Stimulated activated CD4-positive, alpha-beta T cell treated with anti-CD3 and anti-CD28 coated beads, TNF-alpha, amount 100 ng/mL, for 48 hours (primary cell): ENCODE results near the gene ASIC5.
"Not testable (repeated sequence)": the region's sequence is repeated elsewhere in the genome, so short reads cannot be mapped to it uniquely, and the experiment has no call there.

Source experiments
- DNase-seq, 3 donors: peaks; one replicate each; pipeline ENCODE4 v3.0.0-alpha.2; 2020; ENCODE audit warnings: low read depth in 3 of 3

Gene ASIC5, protein sequence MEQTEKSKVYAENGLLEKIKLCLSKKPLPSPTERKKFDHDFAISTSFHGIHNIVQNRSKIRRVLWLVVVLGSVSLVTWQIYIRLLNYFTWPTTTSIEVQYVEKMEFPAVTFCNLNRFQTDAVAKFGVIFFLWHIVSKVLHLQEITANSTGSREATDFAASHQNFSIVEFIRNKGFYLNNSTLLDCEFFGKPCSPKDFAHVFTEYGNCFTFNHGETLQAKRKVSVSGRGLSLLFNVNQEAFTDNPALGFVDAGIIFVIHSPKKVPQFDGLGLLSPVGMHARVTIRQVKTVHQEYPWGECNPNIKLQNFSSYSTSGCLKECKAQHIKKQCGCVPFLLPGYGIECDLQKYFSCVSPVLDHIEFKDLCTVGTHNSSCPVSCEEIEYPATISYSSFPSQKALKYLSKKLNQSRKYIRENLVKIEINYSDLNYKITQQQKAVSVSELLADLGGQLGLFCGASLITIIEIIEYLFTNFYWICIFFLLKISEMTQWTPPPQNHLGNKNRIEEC

DNA sequence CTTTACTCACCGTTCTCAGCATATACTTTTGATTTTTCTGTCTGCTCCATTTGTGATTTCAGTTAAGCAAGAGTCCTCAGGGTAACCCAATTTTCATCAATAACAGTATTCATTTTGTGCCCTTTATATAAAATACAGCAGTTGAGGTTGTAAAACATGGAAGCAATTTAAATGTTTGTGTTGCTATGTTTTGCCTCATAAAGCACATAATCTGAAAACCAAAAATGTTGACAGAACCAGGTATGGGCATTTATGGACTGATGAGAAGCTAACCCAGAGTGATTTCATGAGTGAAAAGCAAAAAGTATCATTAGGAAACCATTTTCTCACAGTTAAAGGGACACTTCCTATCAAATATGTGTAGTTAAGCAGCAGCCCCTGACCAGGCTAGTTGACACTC, at the start of gene ASIC5:
Gene ASIC5 (minus strand): TSS at position 101 of the 400 bp plus-strand sequence. CDS start 51 bp downstream, at position 50.
- DNase-seq, result no peak

DNA sequence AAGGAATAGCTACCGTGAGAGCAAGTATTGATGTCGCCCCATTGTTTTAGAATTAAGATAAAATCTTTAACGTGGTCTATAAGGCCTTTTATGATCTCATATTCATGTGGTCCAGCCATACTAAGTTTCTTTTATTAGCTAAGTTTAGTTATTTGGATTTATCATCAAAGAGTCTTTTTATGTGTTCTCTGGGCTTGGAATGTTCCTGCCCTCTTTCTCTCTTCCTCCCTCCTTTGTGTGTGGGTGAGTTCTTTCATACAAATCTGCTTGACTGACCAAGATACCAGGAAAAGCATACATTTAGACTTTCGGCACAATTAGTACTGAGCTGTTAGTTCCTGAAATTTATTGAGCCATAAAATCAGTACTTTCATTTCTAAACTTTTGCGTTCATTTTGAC, 48.7 kb upstream of the ASIC5 start:
- DNase-seq, result no peak

DNA sequence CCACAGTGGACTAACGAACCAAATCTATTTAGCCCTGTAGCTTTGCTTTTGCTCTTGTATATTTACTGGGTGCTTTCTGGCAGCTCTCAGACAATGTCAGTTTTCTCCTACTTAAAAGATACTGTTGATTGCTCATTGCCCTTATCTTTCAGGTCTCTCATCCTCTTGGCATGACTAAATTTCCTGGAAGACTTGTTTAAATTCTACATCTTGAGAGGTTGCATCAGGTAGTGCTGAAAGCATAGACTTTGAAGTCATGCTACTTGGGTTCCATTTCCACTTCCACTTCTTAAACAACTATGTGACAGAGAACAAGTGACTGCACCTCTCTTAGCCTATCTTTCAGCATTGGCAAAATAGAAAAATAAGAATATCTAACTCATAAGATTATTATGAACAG, 45.8 kb upstream of the ASIC5 start:
- DNase-seq, result no peak

DNA sequence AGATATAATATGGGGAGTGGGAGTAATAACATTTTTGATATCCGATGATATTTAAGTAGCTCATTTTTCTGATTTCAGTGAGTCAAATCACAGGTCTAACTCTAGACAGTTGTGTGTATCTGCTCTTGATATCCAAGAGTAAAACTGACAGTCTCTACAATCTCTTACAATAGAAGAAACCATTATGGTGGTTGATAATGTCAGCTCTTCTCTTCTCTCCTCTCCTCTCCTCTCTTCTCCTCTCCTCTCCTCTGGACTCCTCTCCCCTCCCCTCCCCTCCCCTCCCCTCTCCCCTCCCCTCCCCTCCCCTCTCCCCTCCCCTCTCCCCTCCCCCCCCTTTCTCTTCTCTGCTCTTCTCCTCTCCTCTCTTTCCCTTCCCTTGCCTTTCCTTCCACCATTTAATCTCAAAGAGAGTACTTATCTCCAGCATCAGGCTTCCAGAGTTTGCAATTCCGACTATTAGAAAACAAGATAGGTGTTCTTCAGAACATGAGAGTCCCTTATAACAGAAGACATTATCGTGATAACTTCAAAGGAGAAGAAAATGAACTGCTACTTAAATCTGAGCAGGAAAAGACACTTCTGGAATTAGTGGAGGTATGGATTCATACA, 43.6 kb upstream of the ASIC5 start:
- no peak for DNase-seq

DNA sequence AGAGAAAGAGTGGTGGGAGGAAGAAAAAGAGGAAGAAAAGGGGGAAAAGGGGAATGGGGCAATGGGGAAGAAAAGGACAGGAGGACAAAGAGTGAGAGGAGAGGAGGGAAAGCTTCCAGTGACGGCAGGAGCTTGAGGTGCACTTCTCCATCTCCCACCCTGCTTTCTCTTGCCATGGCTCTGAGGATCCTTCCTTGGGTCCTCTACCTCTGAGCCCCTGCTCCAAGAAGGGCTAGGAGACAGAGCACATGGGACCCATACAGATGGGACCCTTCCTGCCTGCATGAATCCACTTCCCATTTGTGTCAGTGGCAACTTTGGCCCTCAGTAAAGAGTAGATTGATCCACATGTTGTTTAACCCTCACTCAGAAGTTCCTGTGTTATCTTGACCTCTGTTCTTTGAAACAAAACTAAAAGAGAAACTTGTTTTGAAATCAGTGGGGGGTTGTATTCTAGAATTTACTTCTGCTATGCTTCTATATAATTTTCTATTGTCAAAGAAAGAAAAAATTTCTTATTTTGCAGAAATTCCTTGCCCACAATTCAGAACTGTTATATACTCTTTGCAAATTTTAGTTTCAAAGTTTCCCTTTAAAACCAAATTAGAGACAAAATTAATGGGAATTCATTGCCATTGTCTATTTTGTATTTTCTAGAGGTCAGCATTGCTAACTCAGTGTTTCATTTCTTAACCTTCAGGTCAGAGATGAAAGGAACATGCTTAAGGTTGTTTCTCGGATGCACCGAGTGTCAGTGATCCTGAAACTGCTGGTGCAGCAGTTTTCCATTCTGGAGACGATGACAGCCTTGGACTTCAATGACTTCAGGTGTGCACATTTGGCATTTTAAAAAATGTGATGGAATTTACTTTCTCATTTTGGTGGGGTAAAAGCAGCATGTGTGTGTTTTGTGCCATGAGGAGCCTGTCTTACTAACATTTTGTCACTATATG, 42.4 kb upstream of the ASIC5 start:
- DNase-seq, result no peak

DNA sequence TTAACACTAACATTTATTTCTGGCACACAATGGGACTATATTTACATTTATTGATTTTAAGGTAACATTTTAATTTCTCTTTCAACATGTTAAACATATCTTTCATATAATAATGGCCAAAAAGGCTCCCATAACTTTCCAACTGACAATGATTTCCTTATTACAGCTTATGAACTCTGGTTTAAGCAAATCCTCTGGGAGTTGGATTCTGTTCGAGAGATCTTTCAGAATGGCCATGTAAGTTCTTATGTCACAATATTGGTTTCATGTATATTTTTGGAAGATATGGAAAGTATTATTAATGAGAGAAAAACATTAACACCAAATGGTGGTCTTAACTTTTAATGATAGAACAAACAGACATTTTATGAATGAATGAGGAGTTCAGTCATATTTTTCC, 41.5 kb upstream of the ASIC5 start:
- DNase-seq, result no peak

DNA sequence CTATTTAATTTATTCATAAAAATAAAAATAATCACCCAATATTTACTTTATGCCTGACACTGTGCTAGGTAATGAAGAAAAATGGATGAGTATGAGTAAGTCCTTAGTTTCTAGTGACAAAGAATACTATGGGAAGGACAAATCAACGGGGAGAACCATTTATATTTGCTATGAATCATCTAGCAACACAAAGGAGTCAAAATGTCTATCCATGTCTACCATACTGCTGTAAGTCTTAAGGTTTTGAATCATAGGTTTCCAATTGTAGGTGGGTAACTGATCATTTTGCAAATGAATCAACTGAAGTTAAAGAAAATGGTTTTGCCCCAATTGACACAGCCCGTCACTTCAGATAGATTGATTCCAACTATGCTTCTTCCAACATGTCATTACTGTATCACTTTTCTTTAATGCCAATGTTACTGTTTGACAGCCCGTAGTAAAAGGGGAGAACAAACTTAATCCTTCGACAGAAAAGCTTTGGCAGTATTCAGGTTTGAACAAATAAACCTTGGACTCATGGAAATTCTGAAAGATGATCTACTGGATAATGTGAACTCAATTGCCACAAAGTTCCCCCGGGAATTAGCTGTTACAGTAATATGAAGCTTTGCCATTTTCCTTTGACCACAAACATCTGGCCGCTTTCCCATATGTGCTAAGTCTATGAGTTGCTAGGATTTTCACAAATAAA, 40.6 kb upstream of the ASIC5 start:
- DNase-seq, result no peak

DNA sequence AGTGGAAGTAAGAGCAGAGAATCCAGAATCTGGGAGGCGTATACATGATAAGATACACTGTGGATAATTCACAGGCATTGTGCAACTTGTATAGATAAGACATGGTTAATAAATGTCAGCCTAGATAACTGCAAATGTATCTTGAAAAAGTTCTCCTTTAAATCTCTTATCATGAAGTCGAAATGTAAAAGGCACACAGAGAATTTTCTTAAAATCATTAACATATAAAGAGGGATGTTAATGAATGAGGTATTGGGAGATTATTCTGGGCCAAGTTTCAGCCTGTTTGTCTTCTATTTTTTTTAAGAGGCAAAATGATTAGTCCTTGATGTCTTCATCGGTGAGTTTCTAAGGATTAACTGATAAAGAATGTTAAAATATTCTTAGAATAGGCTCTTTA, 38.3 kb upstream of the ASIC5 start:
- no peak for DNase-seq

DNA sequence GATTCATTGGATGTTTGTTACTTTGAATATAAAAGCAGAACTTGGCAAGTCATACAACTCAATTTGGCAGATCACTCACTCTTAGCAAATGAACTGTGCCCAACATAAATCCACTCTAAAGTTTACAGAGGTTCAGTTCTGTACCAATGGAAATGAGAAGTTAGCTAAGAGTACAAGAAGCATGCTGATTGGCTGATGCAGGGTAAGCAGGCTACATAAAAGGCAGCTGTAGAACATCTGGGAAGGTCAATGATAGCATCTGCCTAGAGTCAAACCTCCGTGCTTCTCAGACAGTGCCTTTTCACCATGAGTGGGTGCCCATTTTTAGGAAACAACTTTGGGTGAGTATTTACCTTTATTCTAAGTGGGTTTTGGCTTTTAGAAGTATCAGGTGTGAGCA, 37.4 kb upstream of the ASIC5 start, which contains the start of gene TDO2:
Gene TDO2 (plus strand): TSS at position 244 of the 400 bp plus-strand sequence. CDS start 63 bp downstream, at position 307.
- DNase-seq, result no peak

DNA sequence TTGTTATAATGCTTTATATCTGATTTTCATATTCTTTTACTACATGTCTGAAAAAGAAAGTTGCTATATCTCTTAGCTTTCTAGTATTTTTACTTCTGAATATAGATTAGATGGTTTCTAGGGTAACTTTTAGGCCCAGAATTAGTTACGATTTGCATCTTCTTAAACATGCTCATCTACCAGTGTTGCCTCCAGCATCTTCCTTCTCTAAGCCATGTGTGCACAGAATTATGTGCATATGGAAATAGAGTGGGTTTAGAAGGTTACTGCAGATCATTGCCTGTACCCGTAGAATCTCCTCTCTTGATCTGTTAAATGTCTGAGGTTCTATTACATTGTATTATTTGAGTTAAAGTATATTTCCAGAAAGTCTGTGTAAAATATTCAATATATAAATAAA, 34.9 kb upstream of the ASIC5 start:
- DNase-seq, result no peak

DNA sequence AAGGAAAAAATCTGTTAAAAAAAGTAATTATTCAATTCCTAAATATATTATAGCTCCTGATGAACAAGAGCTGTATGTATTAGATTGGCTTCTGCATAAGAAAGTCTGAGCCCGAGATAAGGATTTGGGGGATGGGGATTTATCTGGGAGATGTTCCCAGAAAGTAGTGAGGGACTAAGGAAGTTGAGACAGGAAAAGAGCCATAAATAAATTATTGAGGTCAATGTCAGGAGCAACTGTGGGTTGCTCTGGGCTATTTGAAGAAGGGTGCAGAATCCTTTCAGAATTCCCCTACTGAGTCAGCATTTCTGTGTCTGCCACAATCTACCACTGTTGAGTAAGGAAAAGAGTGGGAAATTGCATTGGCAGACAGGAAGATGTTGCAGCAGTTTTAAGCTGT, 34.3 kb upstream of the ASIC5 start:
- no peak for DNase-seq

DNA sequence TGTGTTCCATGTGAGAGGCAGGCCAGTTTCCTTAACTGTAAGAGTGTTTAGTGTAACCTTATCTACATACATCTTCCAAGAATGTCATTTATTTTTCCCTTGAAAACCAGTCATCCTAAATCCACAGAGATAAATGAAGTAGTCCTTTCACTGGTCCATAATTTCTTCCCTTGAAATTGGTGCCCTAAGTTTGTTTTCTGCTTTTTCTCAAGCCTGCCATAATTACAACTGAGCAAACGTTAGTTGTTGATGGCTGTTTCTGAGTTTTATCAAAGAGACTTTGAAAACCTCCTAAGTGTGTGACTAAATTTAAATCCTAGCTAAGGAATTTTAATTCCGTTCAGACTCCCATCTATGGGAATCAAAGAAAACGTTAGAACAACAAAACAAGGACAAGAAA, 33.8 kb upstream of the ASIC5 start:
- DNase-seq, result no peak

DNA sequence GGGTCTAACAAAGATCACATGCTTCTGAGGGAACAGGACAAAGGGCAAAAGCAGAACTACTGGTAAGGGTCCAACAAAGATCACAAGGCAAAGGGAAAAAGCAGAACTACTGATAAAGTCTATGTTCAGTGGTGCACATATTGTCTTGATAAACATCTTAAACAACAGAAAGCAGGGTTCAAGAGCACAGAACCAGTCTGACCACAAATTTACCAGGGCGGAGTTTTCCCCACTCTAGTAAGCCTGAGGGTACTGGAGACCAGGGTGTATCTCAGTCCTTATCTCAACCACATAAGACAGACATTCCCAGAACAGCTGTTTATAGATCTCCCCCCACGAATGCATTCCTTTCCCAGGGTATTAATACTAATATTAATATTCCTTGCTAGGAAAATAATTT, 32.3 kb upstream of the ASIC5 start:
- DNase-seq, result not testable (repeated sequence)

DNA sequence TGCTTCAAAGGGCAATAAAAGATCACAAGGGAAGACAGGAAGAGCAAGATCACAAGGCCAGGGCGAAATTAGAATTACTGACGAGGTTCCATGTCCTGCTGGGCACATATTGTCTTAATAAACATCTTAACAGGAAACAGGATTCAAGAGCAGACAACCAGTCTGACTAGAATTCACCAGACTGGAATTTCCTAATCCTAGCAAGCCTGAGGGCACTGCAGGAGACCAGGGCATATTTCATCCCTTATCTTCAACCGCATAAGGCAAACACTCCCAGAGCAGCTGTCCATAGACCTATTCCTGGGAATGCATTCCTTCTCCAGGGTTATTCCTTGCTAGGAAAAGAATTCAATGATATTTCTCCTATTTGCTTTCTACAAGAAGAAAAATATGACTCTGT, 25.0 kb upstream of the ASIC5 start:
- no peak for DNase-seq

DNA sequence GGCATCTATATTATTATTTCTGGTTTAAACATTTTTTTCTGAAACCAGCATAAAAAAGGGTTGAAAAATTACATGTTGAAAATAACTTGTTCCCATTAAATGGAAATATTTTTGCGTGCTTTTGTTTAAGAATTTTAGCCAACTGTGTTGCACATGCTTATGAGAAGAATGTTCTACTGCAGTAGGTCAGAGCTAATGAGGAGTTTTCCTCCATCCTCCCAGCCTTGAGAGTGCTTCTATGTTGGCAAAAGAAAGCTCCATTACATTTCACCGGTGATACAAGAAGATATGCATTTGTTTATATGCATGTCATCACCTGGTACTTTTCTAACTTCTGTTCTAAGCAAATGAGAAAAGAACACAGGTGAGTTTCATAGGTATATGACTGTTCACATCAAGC, 23.9 kb upstream of the ASIC5 start:
- no peak for DNase-seq

DNA sequence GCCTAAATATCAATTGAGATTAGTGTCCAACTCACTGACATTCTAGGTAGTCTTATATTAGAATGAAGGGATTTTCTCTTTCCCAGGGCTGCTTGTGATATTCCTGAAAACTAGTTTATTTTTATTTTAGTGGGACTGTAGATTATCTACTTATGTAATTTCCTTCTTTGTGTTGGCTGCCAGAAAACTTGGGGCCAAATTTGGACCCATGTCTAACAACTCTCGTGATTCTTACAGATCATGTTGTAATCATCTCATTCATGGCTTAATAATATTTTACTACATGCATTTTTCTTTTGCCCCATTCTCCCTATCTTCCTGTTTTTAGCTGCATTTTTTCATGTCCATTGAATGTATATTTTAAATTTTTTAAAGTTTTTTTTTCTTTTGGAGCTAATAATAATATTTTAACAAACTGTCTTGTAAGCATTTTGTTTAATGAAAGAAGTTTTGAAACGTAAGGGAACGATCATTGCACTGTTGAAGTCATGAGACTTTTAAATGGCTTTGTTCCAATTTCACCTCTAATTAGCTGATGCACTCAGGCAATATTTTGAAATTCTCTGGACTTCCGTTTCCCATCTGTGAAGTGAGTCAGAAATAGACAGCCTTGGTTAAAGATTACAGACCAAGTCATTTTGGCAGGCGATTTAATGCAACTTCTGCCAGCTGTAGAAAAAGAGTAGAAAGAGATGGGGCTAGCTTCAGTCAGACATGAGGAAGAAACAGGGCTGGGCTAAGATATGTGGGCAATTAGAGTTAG, 23.1 kb upstream of the ASIC5 start:
- no peak for DNase-seq

DNA sequence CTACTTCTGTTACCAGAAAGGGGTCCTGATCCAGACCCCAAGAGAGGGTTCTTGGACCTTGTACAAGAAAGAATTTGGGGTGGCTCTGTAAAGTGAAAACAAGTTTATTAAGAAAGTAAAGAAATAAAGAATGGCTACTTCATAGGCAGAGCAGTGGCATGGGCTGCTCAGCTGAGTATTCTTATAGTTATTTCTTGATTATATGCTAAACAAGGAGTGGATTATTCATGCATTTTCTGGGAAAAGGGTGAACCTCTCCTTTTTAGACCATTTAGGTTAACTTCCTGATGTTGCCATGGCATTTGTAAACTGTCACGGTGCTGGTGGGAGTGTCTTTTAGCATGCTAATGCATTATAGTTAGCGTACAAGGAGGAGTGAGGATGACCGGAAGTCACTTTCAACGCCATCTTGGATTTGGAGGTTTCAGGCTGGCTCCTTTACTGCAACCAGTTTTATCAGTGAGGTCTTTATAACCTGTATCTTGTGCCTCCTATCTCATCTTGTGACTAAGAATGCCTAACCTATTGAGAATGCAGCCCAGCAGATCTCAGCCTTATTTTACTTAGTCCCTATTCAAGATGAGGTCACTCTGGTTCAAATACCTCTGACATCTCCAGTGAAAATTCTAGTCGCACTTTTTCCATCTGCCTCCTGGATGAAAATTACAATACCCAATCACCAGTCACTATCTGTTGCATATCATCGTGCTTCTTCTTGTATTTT, 21.9 kb upstream of the ASIC5 start:
- no peak for DNase-seq

DNA sequence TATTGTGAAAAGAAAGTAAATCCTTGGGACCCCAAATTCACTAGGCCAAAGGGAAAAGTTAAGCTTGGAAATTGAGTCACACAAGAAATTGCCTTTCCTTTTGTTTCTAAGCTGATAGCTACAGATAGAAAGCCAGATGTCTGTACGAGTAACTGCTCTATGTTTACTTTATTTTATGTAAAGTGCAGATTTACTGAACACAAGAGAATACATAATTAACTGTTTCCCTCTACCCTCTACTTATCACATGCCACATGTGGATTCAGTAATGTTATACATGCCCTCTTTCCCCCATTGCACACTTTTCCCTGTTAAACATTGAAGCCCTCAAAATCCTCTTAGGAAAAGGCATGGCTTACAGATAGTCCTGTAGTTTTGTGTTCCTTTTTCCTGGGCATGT, 21.0 kb upstream of the ASIC5 start:
- DNase-seq, result no peak

DNA sequence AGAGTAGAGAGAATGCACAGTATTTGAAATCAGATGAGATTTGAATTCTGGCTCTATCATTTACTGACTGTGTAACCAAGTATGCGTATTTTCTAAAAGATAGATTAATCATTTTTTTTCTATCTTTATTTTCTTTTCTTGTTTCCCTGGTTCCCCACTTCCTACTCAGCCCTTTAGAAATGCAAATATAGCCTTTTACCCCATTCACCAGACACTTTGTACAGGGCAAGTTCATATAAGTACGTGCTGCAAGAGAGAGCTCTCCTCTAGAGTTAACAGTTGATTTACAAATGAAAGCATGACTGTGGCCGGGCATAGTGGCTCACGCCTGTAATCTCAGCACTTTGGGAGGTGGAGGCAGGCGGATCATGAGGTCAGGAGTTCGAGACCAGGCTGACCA, 19.6 kb upstream of the ASIC5 start:
- no peak for DNase-seq

DNA sequence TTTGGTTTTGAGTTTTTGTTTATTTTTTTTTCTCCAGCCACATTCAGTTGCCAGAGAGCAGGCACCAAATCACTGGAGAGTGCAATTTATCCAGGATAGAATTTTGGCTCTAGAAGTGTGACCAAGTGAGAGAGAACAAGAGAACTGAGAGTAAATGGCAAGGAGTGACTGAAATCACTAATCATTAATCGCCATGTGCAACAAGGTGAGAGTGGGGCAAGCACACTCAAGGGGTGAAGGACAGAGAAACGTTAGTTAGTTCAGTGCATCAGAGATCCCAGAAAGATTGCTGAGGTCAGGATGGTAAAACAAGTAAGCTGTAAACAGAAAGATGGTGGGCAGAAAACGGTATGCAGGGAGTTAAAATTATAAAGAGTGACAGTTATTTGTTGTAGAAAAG, 17.8 kb upstream of the ASIC5 start:
- no peak for DNase-seq
